GM21447 (cell line): ENCODE results near the gene NDUFV1.
"Not testable (repeated sequence)": the region's sequence is repeated elsewhere in the genome, so short reads cannot be mapped to it uniquely, and the experiment has no call there.

Source experiments
- ATAC-seq: cut with Tn5 transposase; IDR thresholded peaks from one replicate; pipeline ENCODE4 v1.9.1; 2021; ENCODE audit not compliant: unreplicated experiment

The NDUFV1 gene

DNA sequence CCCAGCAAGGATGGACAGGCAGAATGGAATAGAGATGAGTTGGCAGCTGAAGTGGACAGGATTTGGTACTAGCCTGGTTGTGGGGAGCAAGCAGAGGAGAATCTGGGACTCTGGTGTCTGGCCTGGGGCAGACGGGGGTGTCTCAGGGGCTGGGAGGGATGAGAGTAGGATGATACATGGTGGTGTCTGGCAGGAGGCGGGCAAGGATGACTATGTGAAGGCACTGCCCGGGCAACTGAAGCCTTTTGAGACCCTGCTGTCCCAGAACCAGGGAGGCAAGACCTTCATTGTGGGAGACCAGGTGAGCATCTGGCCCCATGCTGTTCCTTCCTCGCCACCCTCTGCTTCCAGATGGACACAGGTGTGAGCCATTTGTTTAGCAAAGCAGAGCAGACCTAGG, 20.8 kb upstream of the NDUFV1 start:
- ATAC-seq, result no peak

DNA sequence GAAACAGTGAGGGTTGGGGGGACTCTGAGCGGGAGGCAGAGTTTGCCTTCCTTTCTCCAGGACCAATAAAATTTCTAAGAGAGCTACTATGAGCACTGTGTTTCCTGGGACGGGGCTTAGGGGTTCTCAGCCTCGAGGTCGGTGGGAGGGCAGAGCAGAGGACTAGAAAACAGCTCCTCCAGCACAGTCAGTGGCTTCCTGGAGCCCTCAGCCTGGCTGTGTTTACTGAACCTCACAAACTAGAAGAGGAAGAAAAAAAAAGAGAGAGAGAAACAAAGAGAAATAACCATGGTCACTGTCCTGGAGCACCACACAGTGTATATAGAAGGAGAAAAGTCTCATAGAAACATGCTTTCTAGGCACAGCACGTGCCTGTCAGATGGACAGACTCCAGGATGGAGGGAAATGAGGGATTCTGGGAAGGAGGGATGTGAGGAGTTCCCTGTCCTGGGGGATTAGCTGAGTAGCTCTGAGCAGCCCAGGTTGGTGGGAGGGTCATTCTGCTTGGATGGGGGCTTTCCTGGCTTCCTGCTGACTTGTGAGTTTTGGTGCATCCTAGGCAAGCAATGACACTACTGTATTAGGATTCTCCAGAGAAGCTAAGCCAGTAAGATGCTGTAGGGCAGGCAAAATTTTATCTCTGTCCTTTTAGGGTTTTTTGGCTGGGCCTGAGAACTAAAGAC, 20.0 kb upstream of the NDUFV1 start:
- ATAC-seq, result no peak

DNA sequence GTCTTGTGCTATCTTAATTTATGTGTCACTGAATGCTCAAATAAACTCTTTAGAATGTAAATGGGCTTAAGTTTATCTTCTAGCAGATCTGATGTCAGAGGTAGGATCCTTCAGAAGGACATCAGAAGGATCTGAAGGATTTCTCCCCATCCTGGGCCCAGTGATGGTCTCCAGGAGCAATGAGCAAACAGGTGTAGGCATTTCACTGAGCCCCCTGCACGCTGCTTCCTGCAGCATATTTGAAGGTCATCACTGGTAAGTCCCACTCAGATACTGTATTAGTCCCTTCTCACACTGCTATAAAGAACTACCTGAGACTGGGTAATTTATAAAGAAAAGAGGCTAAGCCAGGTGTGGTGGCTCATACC, 18.6 kb upstream of the NDUFV1 start:
- ATAC-seq, result peak; percentile 26

DNA sequence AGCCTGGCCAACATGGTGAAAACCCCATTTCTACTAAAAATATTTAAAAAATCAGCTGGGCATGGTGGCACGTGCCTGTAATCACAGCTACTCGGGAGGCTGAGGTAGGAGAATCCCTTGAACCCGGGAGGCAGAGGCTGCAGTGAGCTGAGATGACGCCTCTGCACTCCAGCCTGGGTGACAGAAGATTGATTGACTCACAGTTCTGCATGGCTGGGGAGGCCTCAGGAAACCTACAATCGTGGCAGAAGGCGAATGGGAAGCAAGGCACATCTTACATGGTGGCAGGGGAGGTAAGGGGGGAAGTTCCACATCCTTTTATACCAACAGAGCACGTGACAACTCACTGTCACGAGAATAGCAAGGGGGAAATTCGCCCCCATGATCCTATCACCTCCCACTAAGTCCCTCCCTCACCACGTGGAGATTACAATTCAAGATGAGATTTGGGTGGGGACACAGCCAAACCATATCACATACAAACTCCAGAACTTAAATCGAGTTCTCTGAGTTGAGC, 17.8 kb upstream of the NDUFV1 start:
- ATAC-seq, result not testable (repeated sequence)

DNA sequence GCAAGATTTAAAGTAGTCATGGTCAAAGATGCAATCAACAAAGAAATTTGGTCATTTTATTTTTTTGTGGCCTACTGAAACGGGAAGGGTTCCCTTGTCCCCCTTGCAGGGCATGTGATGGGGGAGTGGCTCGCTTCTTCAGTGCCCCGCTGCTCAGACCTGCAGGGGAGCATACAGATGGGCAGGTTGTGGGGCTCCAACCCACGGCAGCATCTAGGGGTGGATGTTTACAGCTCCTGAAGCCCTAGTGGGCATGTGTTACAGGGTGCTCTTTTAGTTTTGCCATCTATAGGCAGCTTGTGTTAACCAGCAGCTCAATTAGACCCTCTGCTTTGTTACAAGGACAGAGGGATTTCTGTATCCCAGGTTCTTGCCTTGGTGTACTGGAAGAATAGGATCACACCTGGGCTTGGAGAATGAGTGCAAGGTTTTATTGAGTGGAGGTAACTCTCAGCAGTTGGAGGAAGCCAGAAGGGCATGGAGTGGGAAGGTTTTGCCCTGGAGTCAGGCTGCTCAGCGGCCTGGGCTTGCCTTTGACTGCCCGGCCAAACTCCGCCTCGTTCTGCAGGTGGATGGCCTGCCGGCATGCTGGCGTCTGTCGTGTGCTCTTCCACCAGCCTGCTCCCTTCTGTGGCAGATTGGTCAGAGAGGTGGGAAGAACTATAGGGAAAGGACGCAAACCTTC, 13.7 kb upstream of the NDUFV1 start:
- no peak for ATAC-seq

DNA sequence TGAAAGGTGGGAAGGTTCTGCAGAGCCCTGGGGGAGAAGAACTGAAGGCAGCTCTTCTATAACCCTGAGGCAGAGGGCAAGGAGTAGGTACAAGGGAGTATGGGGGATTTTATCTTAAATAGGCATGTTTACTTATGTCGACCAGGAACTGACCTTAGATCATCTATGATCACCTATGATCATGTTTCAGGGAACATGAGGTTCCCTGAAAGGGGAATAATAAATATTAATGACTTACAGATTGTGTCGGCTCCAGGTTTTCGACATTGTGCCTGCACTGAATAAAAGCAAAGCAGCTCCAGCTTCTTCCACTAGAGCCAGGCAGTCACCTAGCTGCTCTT, 13.2 kb upstream of the NDUFV1 start:
- ATAC-seq, result no peak

DNA sequence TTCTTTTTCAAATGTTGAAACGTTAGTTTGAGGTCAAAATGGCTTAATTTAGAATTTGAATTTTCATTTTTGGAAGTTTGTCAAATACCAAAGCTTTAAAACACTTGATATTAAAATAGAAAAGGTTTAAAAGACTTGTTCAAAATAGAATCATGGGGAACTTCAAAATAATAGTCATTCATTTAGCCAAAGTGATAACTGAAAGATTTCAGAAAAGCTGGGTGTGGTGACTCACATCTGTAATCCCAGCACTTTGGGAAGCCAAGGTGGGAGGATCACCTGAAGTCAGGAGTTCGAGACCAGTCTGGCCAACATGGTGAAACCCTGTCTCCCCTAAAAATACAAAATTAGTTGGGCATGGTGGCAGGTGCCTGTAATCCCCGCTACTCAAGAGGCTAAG, 12.3 kb upstream of the NDUFV1 start:
- no peak for ATAC-seq

DNA sequence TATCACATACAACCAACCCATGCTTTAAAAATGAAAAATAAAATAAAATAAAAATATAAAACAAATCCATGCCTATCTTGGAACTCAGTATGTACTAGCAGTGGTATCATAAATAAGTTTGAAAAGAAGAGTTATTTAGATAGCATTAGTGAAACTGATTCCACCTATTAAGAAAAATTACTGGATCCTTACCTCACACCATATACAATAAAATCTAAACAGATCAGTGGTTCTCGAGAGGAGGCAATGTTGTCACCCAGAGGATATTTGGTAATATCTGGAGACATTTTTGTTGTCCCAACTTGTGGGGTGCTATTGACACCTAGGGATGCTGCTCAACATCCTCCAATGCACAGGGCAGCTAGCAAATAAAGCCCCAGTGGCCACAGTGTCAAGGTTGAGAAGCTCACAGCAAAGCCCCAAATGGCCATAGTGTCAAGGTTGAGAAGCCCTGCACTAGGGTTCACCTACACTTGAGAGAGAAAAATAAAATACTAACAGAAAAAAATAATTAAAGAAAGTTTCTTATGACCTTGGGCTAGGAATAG, 9.9 kb upstream of the NDUFV1 start:
- no peak for ATAC-seq

DNA sequence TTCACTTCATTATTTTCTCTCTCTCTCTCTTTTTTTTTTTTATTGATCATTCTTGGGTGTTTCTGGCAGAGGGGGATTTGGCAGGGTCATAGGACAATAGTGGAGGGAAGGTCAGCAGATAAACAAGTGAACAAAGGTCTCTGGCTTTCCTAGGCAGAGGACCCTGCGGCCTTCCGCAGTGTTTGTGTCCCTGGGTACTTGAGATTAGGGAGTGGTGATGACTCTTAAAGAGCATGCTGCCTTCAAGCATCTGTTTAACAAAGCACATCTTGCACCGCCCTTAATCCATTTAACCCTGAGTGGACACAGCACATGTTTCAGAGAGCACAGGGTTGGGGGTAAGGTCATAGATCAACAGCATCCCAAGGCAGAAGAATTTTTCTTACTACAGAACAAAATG, 9.3 kb upstream of the NDUFV1 start:
- ATAC-seq, result not testable (repeated sequence)

DNA sequence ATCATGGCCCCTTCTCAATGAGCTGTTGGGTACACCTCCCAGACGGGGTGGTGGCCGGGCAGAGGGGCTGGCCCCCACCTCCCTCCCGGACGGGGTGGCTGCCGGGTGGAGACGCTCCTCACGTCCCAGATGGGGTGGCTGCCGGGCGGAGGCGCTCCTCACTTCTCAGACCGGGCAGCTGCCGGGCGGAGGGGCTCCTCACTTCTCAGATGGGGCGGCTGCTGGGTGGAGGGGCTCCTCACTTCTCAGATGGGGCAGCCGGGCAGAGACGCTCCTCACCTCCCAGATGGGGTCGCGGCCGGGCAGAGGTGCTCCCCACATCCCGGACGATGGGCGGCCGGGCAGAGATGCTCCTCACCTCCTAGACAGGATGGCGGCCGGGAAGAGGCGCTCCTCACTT, 8.8 kb upstream of the NDUFV1 start:
- not testable (repeated sequence) for ATAC-seq

DNA sequence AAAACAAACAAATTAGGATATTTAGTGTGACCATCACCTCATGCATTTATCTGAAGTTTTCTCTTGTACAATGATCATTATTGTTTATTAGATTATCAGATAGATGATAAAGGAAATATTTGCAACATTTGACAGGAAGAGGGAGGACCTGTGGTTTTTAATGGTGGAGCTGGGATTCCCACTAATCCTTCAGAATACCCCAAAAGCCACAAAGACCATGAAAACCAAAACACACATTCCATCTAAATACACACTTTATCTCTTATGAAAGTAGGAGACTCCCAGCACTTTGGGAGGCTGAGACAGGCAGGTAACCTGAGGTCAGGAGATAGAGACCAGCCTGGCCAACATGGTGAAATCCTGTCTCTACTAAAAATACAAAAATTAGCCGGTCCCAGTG, 7.6 kb upstream of the NDUFV1 start:
- ATAC-seq, result no peak

DNA sequence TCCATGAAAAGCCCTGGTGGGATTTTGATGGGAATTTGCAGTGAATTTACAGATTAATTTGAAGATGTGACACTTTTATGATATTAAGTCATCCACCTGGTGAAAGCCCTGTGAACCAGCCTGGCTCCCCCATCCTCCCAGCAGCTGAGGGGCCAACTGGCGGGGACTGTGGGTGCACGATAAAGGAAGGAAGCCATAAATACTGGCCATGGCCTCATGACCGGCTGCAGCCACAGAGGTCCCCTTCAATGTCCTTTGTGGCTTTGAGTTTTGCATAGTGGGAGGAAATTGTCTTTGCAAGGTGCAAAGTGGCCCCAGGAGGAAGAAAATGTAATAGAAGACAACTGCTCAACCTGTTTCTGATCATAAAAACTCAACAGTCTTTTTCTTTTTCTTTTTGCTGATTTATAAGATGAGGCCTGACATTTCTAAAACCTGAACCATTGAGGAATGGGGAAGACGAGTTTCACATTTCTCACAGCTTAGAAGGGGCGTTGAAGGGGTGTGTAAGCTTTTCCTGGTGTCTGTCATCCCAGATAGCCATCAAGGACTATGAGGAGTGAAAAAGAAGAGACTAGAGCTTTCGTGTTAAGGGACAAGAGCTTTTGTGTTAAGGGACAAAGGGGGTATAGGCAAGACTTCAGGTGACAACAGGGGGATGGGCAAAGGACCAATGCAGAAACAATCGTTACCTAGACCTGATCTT, 6.3 kb upstream of the NDUFV1 start:
- ATAC-seq, result peak; percentile 94

DNA sequence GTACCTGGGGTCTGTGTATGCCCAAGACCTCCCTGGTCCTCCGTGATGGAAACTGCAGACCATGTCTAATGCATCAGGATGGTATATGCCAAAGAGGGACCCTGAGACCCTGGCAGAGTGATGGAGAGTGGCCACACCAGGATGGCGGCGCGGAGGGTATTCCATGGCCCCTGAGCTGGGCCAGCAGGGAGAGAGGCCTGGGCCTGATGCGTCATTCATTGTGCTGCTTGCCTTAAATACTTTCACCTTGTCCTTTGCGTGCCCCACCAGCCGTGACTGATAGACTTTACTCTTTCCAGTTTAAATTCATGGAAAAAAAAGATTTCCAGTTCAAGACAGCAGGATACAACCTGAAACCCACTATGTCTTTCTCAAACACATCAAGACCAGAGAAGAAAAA, 5.6 kb upstream of the NDUFV1 start:
- no peak for ATAC-seq

DNA sequence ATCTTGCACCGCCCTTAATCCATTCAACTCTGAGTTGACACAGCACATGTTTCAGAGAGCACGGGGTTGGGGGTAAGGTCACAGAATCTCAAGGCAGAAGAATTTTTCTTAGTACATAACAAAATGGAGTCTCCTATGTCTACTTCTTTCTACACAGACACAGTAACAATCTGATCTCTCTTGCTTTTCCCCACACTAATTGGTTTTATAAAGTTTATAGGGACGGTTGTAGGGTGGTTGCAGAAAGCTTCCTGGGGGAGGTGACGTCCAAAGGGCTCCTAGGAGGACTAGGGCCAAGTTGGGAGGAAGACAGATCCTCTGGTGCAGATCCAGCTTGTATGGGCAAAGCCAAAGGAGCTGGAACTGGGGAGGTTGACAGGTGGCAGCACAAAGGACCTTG, 2.6 kb upstream of the NDUFV1 start:
- ATAC-seq, result not testable (repeated sequence)

DNA sequence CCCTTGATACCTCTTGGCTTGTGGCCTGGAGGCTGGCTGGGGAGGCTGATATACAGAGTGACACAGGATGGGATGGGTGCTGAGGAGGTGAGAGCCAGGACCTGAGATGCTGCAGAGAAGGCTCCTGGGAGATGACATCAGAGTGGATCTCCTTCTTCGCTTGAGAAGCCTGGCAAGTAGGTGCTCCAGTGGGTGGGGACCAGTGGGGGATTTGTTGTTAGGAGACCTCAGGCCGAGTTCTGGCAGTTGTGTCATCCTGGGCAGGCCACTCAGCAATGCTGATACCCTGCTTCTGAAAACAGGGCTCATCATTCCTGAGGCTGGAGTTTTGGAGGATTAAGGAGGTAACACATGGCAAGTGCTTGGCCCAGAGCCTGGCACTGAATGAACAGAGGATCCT, 1.9 kb upstream of the NDUFV1 start:
- ATAC-seq, result no peak

DNA sequence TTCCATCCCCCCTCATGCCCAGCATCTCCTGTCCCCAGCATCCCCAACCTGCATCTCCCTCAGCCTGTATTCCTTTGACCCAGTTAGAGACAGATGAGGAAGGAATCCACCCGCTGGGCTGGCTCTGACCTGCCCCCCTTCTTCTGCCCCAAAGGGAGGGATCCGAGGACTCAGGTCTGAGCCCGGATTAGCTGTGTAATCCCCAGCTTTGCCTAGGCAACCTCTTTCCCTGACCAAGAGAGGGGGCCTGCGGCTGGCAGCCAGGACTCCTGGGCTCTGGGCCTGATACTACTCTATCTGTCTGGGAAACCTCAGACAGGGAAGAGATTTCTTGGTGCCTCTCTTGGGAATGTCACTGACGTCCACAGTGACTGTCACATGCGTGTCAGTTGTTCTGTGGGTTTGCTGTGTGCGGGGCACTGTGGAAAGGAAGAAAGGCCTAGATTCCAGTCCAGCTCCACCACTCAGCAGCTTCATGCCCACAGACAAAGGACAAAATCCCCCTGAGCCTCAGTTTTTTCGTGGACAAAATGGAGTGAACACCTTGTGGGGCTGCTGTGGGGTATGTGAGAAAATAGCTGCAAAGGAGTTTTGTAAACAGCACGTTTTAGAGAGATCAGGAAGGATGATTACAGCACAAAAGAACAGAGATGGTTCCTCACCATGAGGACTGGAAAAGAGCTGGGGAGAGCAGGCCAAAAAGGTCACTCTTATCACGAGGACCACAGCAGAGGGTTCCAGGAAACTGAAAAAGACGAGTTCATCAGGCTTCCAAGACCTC, 1.3 kb upstream of the NDUFV1 start:
- no peak for ATAC-seq

DNA sequence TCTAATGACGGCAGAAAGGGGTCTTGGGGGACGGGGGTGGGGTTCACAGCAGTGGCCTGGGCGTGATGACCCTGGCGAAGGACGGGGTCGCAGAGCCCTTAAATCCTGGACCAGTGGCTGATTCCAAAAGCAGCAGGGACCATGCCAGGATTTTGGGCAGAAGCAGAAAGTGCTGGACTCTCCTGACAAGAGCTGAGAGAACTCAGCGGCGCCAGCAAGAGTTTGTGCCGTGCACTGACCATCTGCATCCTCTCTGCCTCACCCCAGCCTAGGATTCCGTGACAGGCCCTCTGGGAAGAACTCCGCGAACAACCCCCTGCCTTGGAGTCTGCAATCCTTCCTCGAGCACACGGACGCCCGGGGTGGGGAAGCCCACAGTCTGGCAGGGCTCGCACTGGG, 644 bp upstream of the NDUFV1 start:
- no peak for ATAC-seq

DNA sequence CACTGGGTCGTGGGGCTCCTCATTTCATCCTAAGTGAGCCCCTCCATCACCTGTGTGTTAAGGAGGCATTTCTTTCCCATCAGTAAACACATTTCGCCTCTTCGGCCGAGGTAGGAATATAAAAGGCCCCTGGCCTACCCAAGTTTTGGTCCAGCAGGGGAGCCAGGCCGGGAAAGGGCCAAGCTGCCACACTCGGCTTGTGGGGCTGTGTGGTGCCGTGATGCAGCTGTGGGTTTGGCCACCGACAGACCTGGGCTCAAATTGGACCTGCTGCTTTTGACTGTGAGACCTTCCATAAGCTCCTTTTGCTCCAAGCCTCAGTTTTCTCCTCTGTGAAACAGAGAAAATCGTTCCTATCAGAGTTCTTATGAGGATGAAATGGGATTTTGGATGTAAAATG, 771 bp downstream of the NDUFV1 start:
- no peak for ATAC-seq

DNA sequence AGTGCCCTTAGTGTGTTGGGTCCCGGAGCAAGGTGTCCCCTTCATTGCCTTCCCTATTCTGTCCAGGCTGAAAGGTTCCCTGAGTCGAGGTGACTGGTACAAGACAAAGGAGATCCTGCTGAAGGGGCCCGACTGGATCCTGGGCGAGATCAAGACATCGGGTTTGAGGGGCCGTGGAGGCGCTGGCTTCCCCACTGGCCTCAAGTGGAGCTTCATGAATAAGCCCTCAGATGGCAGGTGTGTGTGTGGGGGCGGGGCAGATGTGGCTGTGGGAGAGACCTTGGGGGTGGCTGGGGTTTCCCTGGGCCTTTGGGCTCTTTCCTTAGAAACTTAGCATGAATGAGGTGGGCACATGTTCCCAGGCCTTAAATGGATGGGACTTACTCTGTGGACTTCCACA, 1.8 kb downstream of the NDUFV1 start:
- no peak for ATAC-seq

DNA sequence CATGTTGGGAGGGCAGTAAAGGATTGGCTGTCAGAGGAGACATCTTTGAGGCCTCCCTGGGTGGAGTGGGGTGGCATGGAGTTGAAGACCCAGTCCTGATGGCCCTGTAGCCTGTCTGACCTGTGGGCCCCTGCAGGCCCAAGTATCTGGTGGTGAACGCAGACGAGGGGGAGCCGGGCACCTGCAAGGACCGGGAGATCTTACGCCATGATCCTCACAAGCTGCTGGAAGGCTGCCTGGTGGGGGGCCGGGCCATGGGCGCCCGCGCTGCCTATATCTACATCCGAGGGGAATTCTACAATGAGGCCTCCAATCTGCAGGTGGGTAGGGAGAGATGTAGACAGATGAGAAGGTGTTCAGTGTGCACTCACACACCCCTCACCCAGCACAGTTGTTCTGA, 2.6 kb downstream of the NDUFV1 start:
- ATAC-seq, result no peak

DNA sequence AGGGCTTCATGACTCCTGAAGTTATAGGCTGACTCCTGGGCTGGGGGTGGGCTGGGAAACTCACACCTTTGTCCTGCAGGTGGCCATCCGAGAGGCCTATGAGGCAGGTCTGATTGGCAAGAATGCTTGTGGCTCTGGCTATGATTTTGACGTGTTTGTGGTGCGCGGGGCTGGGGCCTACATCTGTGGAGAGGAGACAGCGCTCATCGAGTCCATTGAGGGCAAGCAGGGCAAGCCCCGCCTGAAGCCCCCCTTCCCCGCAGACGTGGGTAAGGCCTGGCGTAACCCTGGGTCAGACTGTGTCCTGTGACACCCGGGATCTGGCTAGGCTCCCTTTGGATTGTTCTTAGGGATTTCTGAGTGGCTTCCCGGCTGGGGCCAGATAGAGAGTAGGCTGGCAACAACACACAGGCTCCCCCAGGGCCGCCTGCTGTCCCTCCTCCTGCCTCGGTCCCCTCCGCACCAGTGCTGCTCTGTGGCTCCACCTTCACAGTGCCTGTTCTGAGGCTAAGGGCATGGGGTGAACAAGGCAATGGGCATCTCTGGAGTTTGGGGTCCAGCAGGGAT, 3.6 kb downstream of the NDUFV1 start:
- ATAC-seq, result no peak
